Measurements from ENCODE around the gene TTC13. TPM values are rescaled to one million over a fixed set of nuclear protein-coding genes. Genes with fewer than 3 reads are reported as not detected.
"Not testable (repeated sequence)": the region's sequence is repeated elsewhere in the genome, so short reads cannot be mapped to it uniquely, and the experiment has no call there.

Gene TTC13
- total RNA-seq, 1 experiment from 2014 or later, result 20.2 TPM

- no peaks in the 10 kb centered on the region for H4K20me1 ChIP-seq (ENCODE audit: low read length)
- TF ChIP-seq EZH2 (IDR thresholded peaks at IDR 0.05; ENCODE audit: low read length, unreplicated experiment) (no peak), EZH2phosphoT487 (IDR thresholded peaks at IDR 0.05; ENCODE audit: borderline replicate concordance, low read length) (no peak), CTCF (conservative IDR thresholded peaks at IDR 0.05; ENCODE audit: low read depth, low read length) (no peak)
- no peaks in the 10 kb centered on the region for H3K79me2 ChIP-seq (ENCODE audit: low read length)
- no peaks in the 10 kb centered on the region for H3K9me2 ChIP-seq (replicated peaks; ENCODE audit: low read length)
- no peaks in the 10 kb centered on the region for H3K27me3 ChIP-seq (ENCODE audit: low read length)
- POLR2A ChIA-PET (ENCODE audit: unreplicated experiment), result no interaction called here
- H3K4me1 ChIP-seq (ENCODE audit: insufficient read depth, low read length), result no peaks in the 10 kb centered on the region
- intact Hi-C loops (cut with micrococcal nuclease), result no loop called here
- no peak overlapping the region for H2AFZ ChIP-seq (ENCODE audit: low read length)
- H3F3A ChIP-seq (ENCODE audit: low read length, unreplicated experiment), result no peaks in the 10 kb centered on the region
- no peak overlapping the region for H3K9ac ChIP-seq (ENCODE audit: low read length)
- H3K4me2 ChIP-seq (ENCODE audit: low read length), result no peak overlapping the region
- CTCF ChIA-PET, result no interaction called here
- H3K9me3 ChIP-seq (ENCODE audit: low read length), result no peaks in the 10 kb centered on the region
- no peak overlapping the region for H3K27ac ChIP-seq (ENCODE audit: low read length)
- ATAC-seq, result no peak
- H3K4me3 ChIP-seq (ENCODE audit: low read length), result no peak overlapping the region
- no TSS peak for BruUV-seq (replicated peaks)
- DNase-seq, result no peak
- H3K36me3 ChIP-seq (ENCODE audit: low read depth, low read length), result no peaks in the 10 kb centered on the region
These were observed 47.9 kb upstream of the TTC13 start for GRCh38 chr1:231026576-231026975.

GRCh38 chr1:231023150-231023549 lies 44.5 kb upstream of the TTC13 start:
- peaks cover 17% of the 10 kb centered on the region for H3K4me1 ChIP-seq (ENCODE audit: insufficient read depth, low read length)
- no peak overlapping the region for H2AFZ ChIP-seq (ENCODE audit: low read length)
- intact Hi-C loops (cut with micrococcal nuclease), result no loop called here
- CTCF ChIA-PET, result no interaction called here
- ATAC-seq, result no peak
- H3K9ac ChIP-seq (ENCODE audit: low read length), result no peak overlapping the region
- no peak for DNase-seq
- no peaks in the 10 kb centered on the region for H3K36me3 ChIP-seq (ENCODE audit: low read depth, low read length)
- H3K79me2 ChIP-seq (ENCODE audit: low read length), result no peaks in the 10 kb centered on the region
- no peak for TF ChIP-seq CTCF (conservative IDR thresholded peaks at IDR 0.05; ENCODE audit: low read depth, low read length)
- TF ChIP-seq EZH2 (IDR thresholded peaks at IDR 0.05; ENCODE audit: low read length, unreplicated experiment), result no peak
- no peaks in the 10 kb centered on the region for H3F3A ChIP-seq (ENCODE audit: low read length, unreplicated experiment)
- H3K27me3 ChIP-seq (ENCODE audit: low read length), result no peaks in the 10 kb centered on the region
- no peaks in the 10 kb centered on the region for H3K9me2 ChIP-seq (replicated peaks; ENCODE audit: low read length)
- no peaks in the 10 kb centered on the region for H3K9me3 ChIP-seq (ENCODE audit: low read length)
- no peak overlapping the region for H3K4me2 ChIP-seq (ENCODE audit: low read length)
- H4K20me1 ChIP-seq (ENCODE audit: low read length), result no peaks in the 10 kb centered on the region
- no TSS peak for BruUV-seq (replicated peaks)
- H3K27ac ChIP-seq (ENCODE audit: low read length), result no peak overlapping the region
- H3K4me3 ChIP-seq (ENCODE audit: low read length), result no peak overlapping the region
- POLR2A ChIA-PET (ENCODE audit: unreplicated experiment), result no interaction called here

GRCh38 chr1:231022543-231022942 lies 43.9 kb upstream of the TTC13 start:
- H3K4me1 ChIP-seq (ENCODE audit: insufficient read depth, low read length), result peaks cover 17% of the 10 kb centered on the region
- H3K27me3 ChIP-seq (ENCODE audit: low read length); H3F3A ChIP-seq (ENCODE audit: low read length, unreplicated experiment); CTCF ChIA-PET; H3K79me2 ChIP-seq (ENCODE audit: low read length); H4K20me1 ChIP-seq (ENCODE audit: low read length); H3K4me2 ChIP-seq (ENCODE audit: low read length); ATAC-seq; H3K9me3 ChIP-seq (ENCODE audit: low read length); intact Hi-C loops (cut with micrococcal nuclease); H3K27ac ChIP-seq (ENCODE audit: low read length); H3K36me3 ChIP-seq (ENCODE audit: low read depth, low read length); H3K4me3 ChIP-seq (ENCODE audit: low read length); H2AFZ ChIP-seq (ENCODE audit: low read length); POLR2A ChIA-PET (ENCODE audit: unreplicated experiment); BruUV-seq (replicated peaks); H3K9me2 ChIP-seq (replicated peaks; ENCODE audit: low read length); H3K9ac ChIP-seq (ENCODE audit: low read length); DNase-seq: not testable (repeated sequence)
